A204.1 (cell line): ENCODE measurements around the gene PLA2G4B.

Experiments used
- FAIRE-seq: peaks from 2 replicates; lab custom pipeline; 2012; peaks lifted over from hg19 to GRCh38; lab: Jason Lieb, UNC

The PLA2G4B gene

GRCh38 chr15:41809526-41810220 is 29.0 kb upstream of the PLA2G4B start:
- no peak for FAIRE-seq

GRCh38 chr15:41810651-41811431 is 27.8 kb upstream of the PLA2G4B start:
- FAIRE-seq = no peak

- FAIRE-seq = no peak
These were observed 27.0 kb upstream of the PLA2G4B start for GRCh38 chr15:41811432-41812195.

- FAIRE-seq = no peak
These were observed 25.7 kb upstream of the PLA2G4B start for GRCh38 chr15:41812820-41813375.

- FAIRE-seq = no peak
These were observed 25.2 kb upstream of the PLA2G4B start for GRCh38 chr15:41813426-41813825.

- FAIRE-seq = no peak
These were observed 24.1 kb upstream of the PLA2G4B start for GRCh38 chr15:41814534-41814933.

DNA sequence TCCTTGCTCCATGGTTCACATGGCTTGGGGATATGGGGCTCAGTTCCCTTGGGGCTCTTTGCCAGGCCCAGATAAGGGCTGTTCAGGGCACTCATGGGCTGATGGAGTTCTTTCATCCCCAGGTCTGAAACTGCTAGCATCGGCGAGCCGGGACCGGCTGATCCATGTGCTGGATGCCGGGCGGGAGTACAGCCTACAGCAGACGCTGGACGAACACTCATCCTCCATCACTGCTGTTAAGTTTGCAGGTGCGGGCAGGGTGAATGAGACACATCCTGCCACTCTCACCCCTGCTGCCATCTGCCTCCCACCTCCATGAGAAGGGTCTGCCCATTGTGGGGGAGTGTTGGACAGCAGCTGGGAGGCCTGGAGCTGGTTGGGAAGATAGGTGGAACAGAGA is 21.9 kb upstream of the PLA2G4B start:
- FAIRE-seq = no peak

GRCh38 chr15:41817327-41817726 is 21.3 kb upstream of the PLA2G4B start:
- no peak for FAIRE-seq

DNA sequence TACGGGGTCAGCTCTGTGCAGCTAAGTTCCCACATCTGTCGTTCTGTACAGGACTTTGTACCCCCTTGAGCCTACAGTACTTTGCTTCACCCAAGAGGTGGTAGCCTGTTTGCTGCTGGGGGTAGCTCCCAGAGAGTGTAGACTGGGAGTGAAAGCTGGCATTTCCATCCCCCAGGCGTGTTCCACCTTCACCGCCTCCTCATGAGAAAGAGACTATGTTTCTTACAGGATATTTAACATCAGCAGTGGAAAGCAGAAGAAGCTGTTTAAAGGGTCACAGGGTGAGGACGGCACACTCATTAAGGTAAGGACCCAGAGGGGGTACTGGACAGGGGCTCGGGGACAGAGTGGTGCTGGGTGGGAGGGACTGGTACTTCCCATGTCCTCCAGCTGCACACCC is 20.9 kb upstream of the PLA2G4B start:
- no peak for FAIRE-seq

DNA sequence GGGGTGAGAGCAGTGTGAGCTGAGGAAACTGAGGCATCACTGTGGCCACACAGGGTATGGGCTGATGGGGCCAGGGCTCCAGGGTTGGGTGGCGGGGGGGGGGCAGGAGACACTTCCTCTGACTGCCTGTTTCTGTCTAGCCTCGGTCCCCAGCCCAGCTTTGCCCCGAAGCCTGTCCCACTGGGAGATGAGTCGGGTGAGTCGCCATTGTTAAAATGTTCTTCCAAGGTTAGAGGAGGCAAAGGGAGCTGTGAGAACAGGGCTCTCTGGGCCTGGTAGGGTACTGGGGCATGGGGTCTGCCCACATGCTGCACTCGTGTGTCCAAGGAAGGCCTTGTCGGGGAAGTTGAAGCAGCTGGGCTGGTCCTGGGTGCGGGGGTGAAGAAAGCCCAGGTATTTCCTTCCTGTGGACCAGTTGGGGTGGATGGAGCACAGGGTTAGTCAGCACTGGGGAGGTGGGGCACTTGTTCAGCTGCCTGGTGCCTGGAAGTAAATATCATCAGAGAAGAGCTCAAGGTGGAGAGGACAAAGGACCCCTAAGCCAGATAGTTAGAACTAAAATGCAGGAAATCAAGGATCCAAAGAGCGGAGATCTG is 19.1 kb upstream of the PLA2G4B start:
- FAIRE-seq = no peak

- no peak for FAIRE-seq
These were observed 17.7 kb upstream of the PLA2G4B start for GRCh38 chr15:41820791-41821423.

- FAIRE-seq = no peak
These were observed 16.8 kb upstream of the PLA2G4B start for GRCh38 chr15:41821831-41822230.

DNA sequence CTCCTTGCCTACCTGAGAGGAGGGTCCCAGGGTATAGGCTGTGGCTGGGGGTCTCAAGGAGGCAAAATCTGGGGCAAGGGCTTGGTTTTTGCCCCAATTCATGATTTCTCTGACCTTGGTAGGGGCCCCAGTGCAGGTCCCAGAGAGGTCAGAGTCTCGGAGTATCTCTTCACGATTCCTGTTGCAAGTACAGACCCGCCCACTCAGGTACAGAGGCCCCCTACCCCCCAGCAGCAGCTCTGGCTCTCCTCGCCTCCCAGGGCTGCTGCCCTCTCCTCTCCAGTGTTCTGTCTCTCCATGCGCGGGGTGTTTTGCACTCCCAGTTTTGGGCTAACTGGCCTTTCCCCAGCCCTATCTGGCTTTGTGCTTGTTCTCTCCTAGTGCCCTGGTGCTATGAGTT is 16.2 kb upstream of the PLA2G4B start:
- FAIRE-seq = no peak

DNA sequence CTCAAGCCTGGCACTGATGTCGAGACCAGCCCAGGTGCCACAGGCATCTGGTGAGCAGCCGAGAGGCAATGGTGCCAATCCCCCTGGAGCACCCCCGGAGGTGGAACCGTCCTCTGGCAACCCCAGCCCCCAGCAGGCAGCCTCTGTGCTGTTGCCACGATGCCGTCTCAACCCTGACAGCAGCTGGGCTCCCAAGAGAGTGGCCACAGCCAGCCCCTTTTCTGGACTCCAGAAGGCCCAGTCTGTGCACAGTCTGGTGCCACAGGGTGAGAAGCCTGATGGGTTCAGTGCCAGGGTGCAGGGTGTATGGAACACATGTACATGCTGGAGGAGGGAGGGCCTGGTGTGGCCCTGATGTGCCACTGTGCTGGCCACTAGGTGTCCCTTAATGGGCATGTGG is 15.7 kb upstream of the PLA2G4B start:
- no peak for FAIRE-seq

- no peak for FAIRE-seq
These were observed 15.1 kb upstream of the PLA2G4B start for GRCh38 chr15:41823502-41823901.

DNA sequence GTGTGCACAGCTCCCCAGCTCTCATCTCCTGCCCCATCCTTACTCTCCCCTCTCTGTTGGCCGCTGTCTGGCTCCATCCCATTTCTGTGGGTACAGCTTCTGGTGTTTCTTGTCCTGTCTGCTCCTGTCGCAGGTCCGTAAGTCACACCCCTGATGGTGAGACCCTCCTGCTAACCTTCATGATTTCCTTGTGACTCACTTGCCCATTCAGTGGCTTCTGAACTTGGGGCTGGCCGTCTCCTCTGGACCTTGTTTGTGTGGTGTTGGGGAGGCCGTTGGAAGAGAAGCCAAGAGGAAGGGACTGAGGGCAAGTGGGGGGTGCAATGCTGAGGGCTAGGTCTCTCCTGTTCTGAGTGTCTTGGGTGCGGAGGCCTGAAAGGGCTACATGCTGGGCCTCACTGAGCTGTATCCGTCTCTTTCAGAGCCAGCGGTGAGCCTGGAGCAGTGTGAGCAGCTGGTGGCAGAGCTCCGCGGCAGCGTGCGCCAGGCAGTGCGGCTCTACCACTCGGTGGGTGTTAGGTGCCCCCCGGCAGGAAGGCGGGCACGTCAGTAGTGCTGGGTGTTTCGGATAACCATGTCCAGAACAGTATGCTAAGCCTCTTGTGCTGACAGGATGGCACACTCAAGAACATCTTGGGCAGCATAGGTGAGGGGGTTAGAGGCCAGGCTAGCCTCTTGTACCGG is 14.4 kb upstream of the PLA2G4B start:
- FAIRE-seq = no peak

GRCh38 chr15:41825145-41825544 is 13.5 kb upstream of the PLA2G4B start:
- FAIRE-seq = no peak

- no peak for FAIRE-seq
These were observed 12.8 kb upstream of the PLA2G4B start for GRCh38 chr15:41825572-41826535.

- no peak for FAIRE-seq
These were observed 11.3 kb upstream of the PLA2G4B start for GRCh38 chr15:41827290-41827879.
